A673 (cell line): Measurements from ENCODE around the gene NOMO2.
"Not testable (repeated sequence)": the region's sequence is repeated elsewhere in the genome, so short reads cannot be mapped to it uniquely, and the experiment has no call there.

Source experiments
- EZH2 ChIP-seq: fragments of 200-600 bp; sonication (generic); IDR thresholded peaks from 2 replicates; pipeline ENCODE4 v1.6.1; 2017; ENCODE audit warnings: borderline replicate concordance, low read depth, mild to moderate bottlenecking, mixed read lengths, antibody characterized with exemption, low read length; ENCODE audit not compliant: poor library complexity, severe bottlenecking
- TF ChIP-seq, protein P1 (sequence below): fragments of 300-800, 200-600 bp; sonication (generic); conservative IDR thresholded peaks from 2 replicates; pipeline ENCODE4 v1.5.1; 2017; ENCODE audit warnings: low read depth, mild to moderate bottlenecking, antibody characterized with exemption, low read length, moderate library complexity, mixed read lengths

DNA sequence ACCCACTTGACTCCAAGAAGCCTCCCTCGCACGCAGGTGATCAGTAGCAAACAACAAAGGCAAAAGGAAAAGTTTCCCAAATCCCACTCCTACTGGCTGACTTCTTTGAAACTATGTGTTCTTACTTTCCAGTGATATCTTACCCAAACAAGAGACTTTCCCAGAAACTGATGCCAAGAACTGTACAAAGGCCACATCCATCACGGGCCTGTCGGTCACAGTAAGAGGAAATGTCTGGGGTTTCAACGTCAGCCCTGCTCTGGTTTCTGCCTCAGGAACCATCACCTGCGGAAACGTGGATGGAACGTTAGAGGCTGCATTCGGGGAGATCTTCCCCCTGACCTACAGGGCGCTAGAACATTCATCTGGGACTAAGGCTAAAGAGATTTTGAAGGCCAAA is 30.6 kb downstream of the NOMO2 start:
- TF ChIP-seq, protein P1, sequence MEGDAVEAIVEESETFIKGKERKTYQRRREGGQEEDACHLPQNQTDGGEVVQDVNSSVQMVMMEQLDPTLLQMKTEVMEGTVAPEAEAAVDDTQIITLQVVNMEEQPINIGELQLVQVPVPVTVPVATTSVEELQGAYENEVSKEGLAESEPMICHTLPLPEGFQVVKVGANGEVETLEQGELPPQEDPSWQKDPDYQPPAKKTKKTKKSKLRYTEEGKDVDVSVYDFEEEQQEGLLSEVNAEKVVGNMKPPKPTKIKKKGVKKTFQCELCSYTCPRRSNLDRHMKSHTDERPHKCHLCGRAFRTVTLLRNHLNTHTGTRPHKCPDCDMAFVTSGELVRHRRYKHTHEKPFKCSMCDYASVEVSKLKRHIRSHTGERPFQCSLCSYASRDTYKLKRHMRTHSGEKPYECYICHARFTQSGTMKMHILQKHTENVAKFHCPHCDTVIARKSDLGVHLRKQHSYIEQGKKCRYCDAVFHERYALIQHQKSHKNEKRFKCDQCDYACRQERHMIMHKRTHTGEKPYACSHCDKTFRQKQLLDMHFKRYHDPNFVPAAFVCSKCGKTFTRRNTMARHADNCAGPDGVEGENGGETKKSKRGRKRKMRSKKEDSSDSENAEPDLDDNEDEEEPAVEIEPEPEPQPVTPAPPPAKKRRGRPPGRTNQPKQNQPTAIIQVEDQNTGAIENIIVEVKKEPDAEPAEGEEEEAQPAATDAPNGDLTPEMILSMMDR: not testable (repeated sequence)
- TF ChIP-seq EZH2: not testable (repeated sequence)
